ENCODE measurements around the gene RPL21.
"Not testable (repeated sequence)": the region's sequence is repeated elsewhere in the genome, so short reads cannot be mapped to it uniquely, and the experiment has no call there.

The RPL21 gene

GRCh38 chr13:27259831-27260230 is 8.5 kb downstream of the RPL21 start:
- no peak for FAIRE-seq

GRCh38 chr13:27261396-27261795 is 10.0 kb downstream of the RPL21 start:
- no peak for FAIRE-seq

- no peak for FAIRE-seq
Observed at GRCh38 chr13:27263438-27263837, 12.1 kb downstream of the RPL21 start.

- FAIRE-seq = no peak
Observed at GRCh38 chr13:27264181-27264580, 12.8 kb downstream of the RPL21 start.

GRCh38 chr13:27264648-27265047 is 13.3 kb downstream of the RPL21 start:
- FAIRE-seq = no peak

GRCh38 chr13:27266917-27267316 is 15.6 kb downstream of the RPL21 start:
- FAIRE-seq = no peak

GRCh38 chr13:27267596-27267995 is 16.2 kb downstream of the RPL21 start:
- no peak for FAIRE-seq

- FAIRE-seq = no peak
Observed at GRCh38 chr13:27269114-27269665, 17.8 kb downstream of the RPL21 start.

- no peak for FAIRE-seq
Observed at GRCh38 chr13:27270594-27271520, 19.5 kb downstream of the RPL21 start, which contains the start of gene RASL11A. TSS of gene RASL11A (plus strand) at chr13:27270830. CDS start at chr13:27270945, 115 bp downstream.

GRCh38 chr13:27271570-27272096 is 20.3 kb downstream of the RPL21 start:
- FAIRE-seq = no peak

GRCh38 chr13:27273658-27274425 is 22.5 kb downstream of the RPL21 start:
- no peak for FAIRE-seq

- FAIRE-seq = no peak
Observed at GRCh38 chr13:27274631-27275030, 23.3 kb downstream of the RPL21 start.

GRCh38 chr13:27276188-27276587 is 24.8 kb downstream of the RPL21 start:
- FAIRE-seq = no peak

- FAIRE-seq = no peak
Observed at GRCh38 chr13:27279506-27279905, 28.1 kb downstream of the RPL21 start.

- FAIRE-seq = no peak
Observed at GRCh38 chr13:27280009-27280656, 28.8 kb downstream of the RPL21 start.

- FAIRE-seq = no peak
Observed at GRCh38 chr13:27280841-27281240, 29.5 kb downstream of the RPL21 start.

GRCh38 chr13:27281420-27281819 is 30.1 kb downstream of the RPL21 start:
- FAIRE-seq = no peak

- no peak for FAIRE-seq
Observed at GRCh38 chr13:27283906-27284493, 32.6 kb downstream of the RPL21 start.

GRCh38 chr13:27288392-27288791 is 37.0 kb downstream of the RPL21 start:
- FAIRE-seq = no peak

- FAIRE-seq = no peak
Observed at GRCh38 chr13:27289011-27289665, 37.8 kb downstream of the RPL21 start.

- no peak for FAIRE-seq
Observed at GRCh38 chr13:27290715-27291114, 39.4 kb downstream of the RPL21 start.

GRCh38 chr13:27291967-27292366 is 40.6 kb downstream of the RPL21 start:
- not testable (repeated sequence) for FAIRE-seq

All from colon (tissue), 2 donors.